AG04450 (cell line): ENCODE data around the gene ANO9. TPM values are rescaled to one million over a fixed set of nuclear protein-coding genes. Genes with fewer than 3 reads are reported as not detected.

ENCODE experiments used
- CTCF ChIA-PET: fragments of 300-600, 350-600 bp; formaldehyde crosslinking; extraction: SDS; loops from one replicate; lab custom pipeline; 2022; ENCODE audit warnings: antibody characterized with exemption, inconsistent platforms; lab: Charles Lee
- POLR2A ChIA-PET: fragments of 350-600 bp; formaldehyde crosslinking; extraction: SDS; loops from one replicate; lab custom pipeline; 2021; ENCODE audit warnings: antibody characterized with exemption, inconsistent platforms; lab: Yijun Ruan, JAX
- DNase-seq: peaks from one replicate; pipeline ENCODE4 v3.0.0-alpha.2; 2011; ENCODE audit warnings: low read depth, low spot score
- H3K27ac ChIP-seq: one replicate; pipeline ENCODE4 v1.5.1; 2012; ENCODE audit warnings: low read depth, low read length, control low read depth
- H3K27me3 ChIP-seq: one replicate; pipeline ENCODE4 v1.6.0; 2012; ENCODE audit warnings: low read length; ENCODE audit not compliant: control insufficient read depth, insufficient read depth
- H3K4me3 ChIP-seq: 2 replicates; pipeline ENCODE4 v1.5.1; 2011; ENCODE audit warnings: mild to moderate bottlenecking, low read depth, low read length, control low read depth
- H3K9me3 ChIP-seq: 2 replicates; pipeline ENCODE4 v1.5.1; 2012; ENCODE audit warnings: low read length; ENCODE audit not compliant: control insufficient read depth, insufficient read depth
- polyA plus RNA-seq: library from polyadenylated mRNA; depleted of rRNA; stranded (reverse); fragments of >200 nt; gene quantifications from 2 replicates; pipeline ENCODE4 v1.2.3, GENCODE V29; 2011
- TF ChIP-seq, protein P1 (sequence below): IDR thresholded peaks from 2 replicates; pipeline ENCODE4 v1.5.1; 2011; ENCODE audit warnings: low read depth, low read length, control low read depth, inconsistent platforms

ANO9 gene
- polyA plus RNA-seq, 1 experiment, result 0.10 TPM

GRCh38 chr11:385594-386351 is 56.0 kb downstream of the ANO9 start:
- Histone ChIP-seq H3K4me3 (no peak overlapping the region), H3K27me3 (no peaks in the 10 kb centered on the region), H3K27ac (no peak overlapping the region), H3K9me3 (peaks cover 12% of the 10 kb centered on the region)
- POLR2A ChIA-PET, result no interaction called here
- TF ChIP-seq, protein P1, sequence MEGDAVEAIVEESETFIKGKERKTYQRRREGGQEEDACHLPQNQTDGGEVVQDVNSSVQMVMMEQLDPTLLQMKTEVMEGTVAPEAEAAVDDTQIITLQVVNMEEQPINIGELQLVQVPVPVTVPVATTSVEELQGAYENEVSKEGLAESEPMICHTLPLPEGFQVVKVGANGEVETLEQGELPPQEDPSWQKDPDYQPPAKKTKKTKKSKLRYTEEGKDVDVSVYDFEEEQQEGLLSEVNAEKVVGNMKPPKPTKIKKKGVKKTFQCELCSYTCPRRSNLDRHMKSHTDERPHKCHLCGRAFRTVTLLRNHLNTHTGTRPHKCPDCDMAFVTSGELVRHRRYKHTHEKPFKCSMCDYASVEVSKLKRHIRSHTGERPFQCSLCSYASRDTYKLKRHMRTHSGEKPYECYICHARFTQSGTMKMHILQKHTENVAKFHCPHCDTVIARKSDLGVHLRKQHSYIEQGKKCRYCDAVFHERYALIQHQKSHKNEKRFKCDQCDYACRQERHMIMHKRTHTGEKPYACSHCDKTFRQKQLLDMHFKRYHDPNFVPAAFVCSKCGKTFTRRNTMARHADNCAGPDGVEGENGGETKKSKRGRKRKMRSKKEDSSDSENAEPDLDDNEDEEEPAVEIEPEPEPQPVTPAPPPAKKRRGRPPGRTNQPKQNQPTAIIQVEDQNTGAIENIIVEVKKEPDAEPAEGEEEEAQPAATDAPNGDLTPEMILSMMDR, result no peak
- DNase-seq, result no peak
- CTCF ChIA-PET, result no interaction called here

GRCh38 chr11:384511-384910 is 57.3 kb downstream of the ANO9 start:
- POLR2A ChIA-PET, result no interaction called here
- Histone ChIP-seq H3K9me3 (peaks cover 23% of the 10 kb centered on the region), H3K27ac (no peak overlapping the region), H3K4me3 (no peak overlapping the region), H3K27me3 (no peaks in the 10 kb centered on the region)
- DNase-seq, result no peak
- TF ChIP-seq, protein P1, result no peak
- CTCF ChIA-PET, result no interaction called here

DNA sequence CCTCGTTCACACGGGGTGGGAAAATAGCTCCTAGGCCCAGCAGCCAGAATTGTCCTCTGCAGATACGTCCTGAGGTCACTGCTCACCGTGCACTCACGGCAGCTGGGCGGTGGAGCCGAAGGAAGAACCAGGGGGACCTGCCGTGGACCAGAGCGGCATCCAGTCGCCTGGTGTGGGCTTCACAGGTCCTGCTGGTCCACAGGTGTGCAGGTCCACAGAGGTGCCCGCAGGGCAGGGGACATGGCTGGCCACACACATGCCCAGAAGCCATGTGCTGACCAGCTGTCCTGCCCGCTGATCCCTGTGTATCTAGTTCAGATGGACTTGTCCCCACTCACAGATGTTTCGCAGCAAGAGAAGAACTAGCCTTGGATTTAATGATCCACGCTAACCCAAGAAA is 58.4 kb downstream of the ANO9 start:
- no peak for DNase-seq
- CTCF ChIA-PET, result no interaction called here
- TF ChIP-seq, protein P1, result no peak
- POLR2A ChIA-PET, result no interaction called here
- H3K27me3 ChIP-seq, result no peaks in the 10 kb centered on the region
- peaks cover 28% of the 10 kb centered on the region for H3K9me3 ChIP-seq
- H3K4me3 ChIP-seq, result no peak overlapping the region
- no peak overlapping the region for H3K27ac ChIP-seq

DNA sequence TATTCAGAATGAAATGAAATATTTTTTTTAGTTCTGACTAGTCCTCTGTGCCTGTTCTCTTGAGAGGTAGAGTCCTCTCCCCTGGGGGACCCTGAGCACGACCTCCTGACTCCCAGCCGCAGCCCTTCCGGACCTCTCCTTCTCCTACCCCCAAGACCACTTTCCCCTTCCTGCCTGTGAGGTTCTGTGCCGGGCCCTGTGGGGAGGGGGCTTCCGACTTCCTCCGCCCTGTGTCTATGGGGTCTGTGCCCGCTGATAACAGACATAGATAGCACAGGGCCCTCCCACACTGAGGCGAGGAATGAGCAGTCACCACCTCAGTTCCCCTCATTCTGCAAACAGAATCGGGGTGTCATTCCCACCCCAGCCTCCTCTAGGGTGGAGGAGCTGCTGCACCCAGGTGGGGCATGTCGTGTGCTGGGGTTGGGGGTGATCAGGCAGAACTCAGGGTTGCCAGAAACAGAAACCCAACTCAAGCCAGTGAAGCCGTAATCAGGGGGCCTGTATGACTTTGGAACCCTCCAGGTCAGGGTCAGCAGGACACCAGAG is 59.7 kb downstream of the ANO9 start:
- Histone ChIP-seq H3K4me3 (no peak overlapping the region), H3K9me3 (peaks cover 28% of the 10 kb centered on the region), H3K27me3 (no peaks in the 10 kb centered on the region), H3K27ac (no peak overlapping the region)
- TF ChIP-seq, protein P1, result no peak
- POLR2A ChIA-PET, result no interaction called here
- CTCF ChIA-PET, result no interaction called here
- DNase-seq, result no peak

DNA sequence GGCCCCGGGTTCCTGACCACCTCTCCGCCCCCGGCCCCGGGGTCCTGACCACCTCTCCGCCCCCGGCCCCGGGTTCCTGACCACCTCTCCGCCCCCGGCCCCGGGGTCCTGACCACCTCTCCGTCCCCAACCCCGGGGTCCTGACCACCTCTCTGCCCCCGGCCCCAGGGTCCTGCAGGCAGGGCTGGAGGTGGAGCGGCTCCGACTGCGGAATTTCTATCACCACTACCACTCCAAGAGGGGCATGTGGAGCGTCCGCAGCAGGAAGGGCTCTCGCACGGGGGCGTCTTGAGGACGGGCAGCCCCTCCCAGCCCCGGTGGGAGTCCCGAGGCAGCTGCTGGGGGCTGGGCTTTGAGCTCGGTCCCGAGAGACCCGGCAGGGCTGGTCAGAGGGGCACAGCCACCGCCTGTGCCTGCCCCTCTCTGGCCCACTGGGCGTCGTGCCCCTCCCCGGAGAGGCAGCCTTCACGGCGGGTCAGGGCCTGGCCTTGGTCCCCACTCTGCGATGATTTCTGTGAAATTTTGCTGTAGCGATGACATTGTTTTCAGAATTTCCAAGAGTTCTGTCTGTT is 60.2 kb downstream of the ANO9 start:
- TF ChIP-seq, protein P1, result no peak
- no peak for DNase-seq
- no peak overlapping the region for H3K4me3 ChIP-seq
- no peaks in the 10 kb centered on the region for H3K27me3 ChIP-seq
- H3K27ac ChIP-seq, result no peak overlapping the region
- ChIA-PET POLR2A (no interaction called here), CTCF (no interaction called here)
- peaks cover 27% of the 10 kb centered on the region for H3K9me3 ChIP-seq
